DMS153 (cell line): ENCODE results near the gene LRFN5.
"Not testable (repeated sequence)": the region's sequence is repeated elsewhere in the genome, so short reads cannot be mapped to it uniquely, and the experiment has no call there.

ENCODE experiments used
- DNase-seq: peaks from one replicate; lab custom pipeline; 2025; lab: John Stamatoyannopoulos, UW

Gene LRFN5

DNA sequence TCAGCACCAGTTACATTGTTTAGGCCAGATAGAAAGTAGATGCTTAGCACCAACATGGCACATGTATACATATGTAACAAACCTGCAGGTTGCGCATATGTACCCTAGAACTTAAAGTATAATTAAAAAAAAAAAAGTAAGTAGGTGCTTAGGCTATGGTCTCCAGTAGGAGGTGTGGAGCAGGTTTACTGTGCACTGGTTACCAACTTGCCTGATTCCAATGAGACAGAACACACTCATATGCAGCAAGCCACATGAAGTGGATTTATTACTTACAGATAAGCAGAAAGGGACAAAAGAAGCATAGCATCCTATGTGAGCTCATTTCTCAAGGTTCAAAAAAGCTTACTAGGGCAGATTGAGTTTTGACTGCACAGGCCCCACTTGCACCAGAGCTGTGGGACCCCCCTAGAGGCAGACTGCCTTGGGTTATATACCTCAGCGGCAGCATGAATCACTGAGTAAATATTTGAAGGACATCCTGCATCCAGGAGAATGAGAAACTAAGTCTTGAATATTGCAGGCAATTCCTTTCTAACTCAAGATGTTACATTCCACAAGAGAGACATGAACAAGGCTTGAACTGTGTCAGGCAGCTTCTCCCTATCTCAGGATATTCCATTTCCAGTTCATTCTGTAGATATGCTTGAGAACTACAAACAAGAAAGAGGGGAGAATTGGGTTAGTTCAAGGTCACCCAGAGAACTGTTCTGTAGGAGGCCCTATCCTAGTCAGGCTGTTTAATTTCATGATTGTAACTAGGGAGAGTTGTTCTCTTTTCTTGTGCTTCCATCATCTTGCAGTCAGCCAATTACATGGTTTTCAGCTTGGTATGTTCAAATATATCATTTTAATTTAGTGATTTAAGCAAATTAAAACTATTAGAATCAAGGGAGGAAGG lies 30.1 kb downstream of the LRFN5 start:
- DNase-seq, result no peak

DNA sequence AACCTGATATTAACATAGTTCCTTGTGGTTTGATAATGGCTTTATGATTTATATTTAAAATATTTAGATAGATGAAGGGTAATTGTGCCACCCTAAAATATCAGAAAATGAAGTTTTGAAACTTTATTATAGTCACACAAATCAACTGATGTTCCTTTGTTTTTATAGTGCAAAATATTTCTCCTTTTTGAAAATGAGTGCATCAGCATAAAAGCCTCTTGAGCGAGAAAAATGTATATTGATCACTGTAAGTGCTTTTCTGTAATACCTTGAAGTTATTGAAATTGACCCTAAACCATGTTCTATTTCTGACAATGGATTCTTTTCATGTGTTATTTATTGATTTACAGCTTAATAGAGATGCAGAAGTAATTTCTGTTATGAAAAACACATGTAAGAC lies 35.0 kb downstream of the LRFN5 start:
- DNase-seq, result no peak

- DNase-seq, result no peak
Measured at GRCh38 chr14:41642367-41642766, 35.7 kb downstream of the LRFN5 start.

- no peak for DNase-seq
Measured at GRCh38 chr14:41642789-41643188, 36.1 kb downstream of the LRFN5 start.

GRCh38 chr14:41644606-41645005 lies 37.9 kb downstream of the LRFN5 start:
- no peak for DNase-seq

- no peak for DNase-seq
Measured at GRCh38 chr14:41650802-41651201, 44.1 kb downstream of the LRFN5 start.

GRCh38 chr14:41654196-41654595 lies 47.5 kb downstream of the LRFN5 start:
- no peak for DNase-seq

- no peak for DNase-seq
Measured at GRCh38 chr14:41662780-41663472, 56.2 kb downstream of the LRFN5 start.

- no peak for DNase-seq
Measured at GRCh38 chr14:41663473-41663850, 56.8 kb downstream of the LRFN5 start.

DNA sequence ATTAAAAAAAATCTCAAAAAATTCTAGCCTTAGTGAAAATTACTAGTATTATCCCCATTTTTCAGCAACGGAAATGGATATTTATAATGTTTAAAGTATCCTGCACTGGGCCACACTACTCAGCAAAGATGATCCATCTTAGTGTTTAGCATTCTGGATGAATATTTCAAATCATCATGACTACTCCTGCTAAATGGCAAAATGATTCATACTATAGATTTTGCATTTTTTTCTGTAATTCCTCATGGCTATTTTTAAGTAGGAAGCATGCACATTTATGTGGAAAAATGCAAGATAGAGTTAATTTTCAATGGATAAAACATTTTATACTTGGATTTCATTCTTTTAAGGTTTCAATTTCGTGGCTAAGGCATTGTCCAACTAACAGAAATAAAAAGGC lies 59.6 kb downstream of the LRFN5 start:
- no peak for DNase-seq

GRCh38 chr14:41668356-41668755 lies 61.7 kb downstream of the LRFN5 start:
- DNase-seq, result no peak

GRCh38 chr14:41673601-41674000 lies 66.9 kb downstream of the LRFN5 start:
- not testable (repeated sequence) for DNase-seq

DNA sequence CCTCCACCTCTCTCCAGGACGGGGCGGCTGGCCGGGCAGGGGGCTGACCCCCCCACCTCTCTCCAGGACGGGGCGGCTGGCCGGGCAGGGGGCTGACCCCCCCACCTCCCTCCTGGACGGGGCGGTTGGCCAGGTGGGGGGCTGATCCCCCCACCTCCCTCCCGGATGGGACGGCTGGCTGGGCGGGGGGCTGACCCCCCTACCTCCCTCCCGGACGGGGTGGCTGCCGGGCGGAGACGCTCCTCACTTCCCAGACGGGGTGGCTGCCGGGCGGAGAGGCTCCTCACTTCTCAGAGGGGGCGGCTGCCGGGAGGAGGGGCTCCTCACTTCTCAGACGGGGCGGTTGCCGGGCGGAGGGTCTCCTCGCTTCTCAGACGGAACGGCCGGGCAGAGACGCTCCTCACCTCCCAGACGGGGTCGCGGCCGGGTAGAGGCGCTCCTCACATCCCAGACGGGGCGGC lies 67.9 kb downstream of the LRFN5 start:
- DNase-seq, result not testable (repeated sequence)

DNA sequence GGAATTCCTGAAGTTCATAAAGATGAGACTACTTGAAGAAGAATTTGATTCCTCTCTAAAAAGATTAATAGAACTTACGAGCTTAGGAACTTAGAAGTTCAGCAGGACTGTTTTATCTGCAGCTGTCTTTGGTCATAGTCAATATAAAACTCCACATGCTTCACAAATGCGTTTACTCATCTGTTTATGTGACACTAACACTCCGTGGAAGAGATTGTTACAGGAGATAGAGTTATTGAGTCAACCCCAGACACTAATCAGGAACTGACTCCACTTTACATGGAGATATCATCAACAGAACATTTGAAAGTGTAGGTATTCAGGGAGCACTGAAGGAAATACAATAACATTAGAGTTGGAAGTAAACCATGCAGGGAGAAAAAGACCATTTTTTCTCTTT lies 92.8 kb downstream of the LRFN5 start:
- DNase-seq, result no peak

DNA sequence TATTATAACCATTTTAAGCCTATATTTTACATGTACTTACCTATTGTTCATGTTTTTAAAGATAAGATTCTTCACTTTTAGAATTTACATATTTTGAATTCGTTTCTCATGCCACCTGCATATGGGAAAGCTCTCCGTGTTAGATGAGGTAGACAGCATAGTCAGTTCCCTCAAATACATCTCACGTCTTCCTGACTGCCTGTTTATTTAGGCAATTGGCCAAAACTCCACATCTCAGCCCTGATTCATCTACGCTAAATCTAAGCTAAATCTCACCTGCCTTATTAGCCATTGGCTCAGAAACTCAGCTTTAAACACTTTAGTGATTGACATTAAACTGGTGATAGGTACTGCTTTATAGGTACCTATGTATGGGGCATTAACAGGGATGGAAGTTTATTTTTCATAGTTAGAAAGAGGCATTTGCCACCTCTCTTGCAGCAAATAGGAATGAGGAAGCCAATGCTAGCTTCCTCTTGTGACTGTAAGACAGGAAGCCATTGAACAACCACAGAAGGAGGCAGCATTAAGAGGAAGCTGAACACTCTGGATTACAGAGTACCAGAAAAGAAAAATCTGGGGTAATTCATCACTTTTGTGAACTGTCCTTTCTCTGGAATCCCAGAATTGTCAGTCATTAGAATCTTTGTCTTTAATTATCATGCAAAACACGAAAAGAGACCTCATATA lies 111.9 kb downstream of the LRFN5 start:
- DNase-seq, result peak; percentile 89

GRCh38 chr14:41739203-41739602 lies 132.5 kb downstream of the LRFN5 start:
- no peak for DNase-seq

- DNase-seq, result no peak
Measured at GRCh38 chr14:41743140-41743539, 136.5 kb downstream of the LRFN5 start.

GRCh38 chr14:41749429-41749828 lies 142.8 kb downstream of the LRFN5 start:
- DNase-seq, result peak; percentile 82

GRCh38 chr14:41750575-41750974 lies 143.9 kb downstream of the LRFN5 start:
- not testable (repeated sequence) for DNase-seq

- DNase-seq, result no peak
Measured at GRCh38 chr14:41758011-41758665, 151.5 kb downstream of the LRFN5 start.

DNA sequence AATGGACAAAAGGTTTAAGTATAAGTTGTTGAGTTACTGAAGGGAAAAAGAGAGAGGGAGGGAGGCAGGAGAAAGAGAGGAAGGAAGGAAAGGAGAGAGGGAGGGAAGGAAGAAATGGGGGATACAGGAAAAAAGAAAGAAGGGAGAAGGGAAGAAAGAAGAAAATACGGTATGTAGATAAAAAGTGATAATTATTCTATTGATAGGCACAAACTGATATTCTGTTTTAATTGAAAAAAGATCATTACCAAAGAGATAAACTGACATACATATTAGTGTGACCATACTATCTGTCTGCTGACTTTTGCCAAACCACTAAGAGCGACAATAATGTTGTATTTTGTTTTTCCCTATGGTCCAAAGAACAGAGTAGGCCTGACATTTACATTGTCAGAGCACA lies 154.5 kb downstream of the LRFN5 start:
- DNase-seq, result no peak

- DNase-seq, result no peak
Measured at GRCh38 chr14:41766772-41767171, 160.1 kb downstream of the LRFN5 start.
